ENCODE measurements around the gene DRD4.

DNA sequence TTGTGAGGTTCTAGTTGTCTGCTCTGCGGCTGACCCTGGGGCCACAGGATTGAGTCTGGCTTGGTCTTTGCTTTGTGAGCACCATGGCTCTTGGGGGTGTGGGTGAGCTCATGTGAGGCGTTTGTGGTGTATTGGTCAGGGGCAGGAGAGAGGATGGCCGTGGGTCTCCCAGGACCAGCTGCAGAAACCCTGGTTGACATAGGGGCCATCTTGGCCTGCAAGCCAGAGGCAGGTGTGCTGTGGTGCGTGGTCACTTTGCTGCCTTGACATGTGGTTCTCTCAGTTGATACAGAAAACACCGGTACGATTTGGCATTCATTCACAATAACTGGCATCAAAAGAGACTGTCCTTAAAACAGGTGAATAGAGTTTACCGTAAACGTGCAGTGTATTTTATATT is 49.5 kb upstream of the DRD4 start:
- TF ChIP-seq, protein P1, sequence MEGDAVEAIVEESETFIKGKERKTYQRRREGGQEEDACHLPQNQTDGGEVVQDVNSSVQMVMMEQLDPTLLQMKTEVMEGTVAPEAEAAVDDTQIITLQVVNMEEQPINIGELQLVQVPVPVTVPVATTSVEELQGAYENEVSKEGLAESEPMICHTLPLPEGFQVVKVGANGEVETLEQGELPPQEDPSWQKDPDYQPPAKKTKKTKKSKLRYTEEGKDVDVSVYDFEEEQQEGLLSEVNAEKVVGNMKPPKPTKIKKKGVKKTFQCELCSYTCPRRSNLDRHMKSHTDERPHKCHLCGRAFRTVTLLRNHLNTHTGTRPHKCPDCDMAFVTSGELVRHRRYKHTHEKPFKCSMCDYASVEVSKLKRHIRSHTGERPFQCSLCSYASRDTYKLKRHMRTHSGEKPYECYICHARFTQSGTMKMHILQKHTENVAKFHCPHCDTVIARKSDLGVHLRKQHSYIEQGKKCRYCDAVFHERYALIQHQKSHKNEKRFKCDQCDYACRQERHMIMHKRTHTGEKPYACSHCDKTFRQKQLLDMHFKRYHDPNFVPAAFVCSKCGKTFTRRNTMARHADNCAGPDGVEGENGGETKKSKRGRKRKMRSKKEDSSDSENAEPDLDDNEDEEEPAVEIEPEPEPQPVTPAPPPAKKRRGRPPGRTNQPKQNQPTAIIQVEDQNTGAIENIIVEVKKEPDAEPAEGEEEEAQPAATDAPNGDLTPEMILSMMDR (IDR thresholded peaks at IDR 0.05) = no peak
- TF ChIP-seq POLR2A (IDR thresholded peaks at IDR 0.05) = no peak
